ENCODE results near the gene KLF3. TPM values are rescaled to one million over a fixed set of nuclear protein-coding genes. Genes with fewer than 3 reads are reported as not detected.

KLF3 gene
- total RNA-seq, 1 experiment from 2014 or later = 14.4 TPM

GRCh38 chr4:38715050-38715449, 51.1 kb downstream of the KLF3 start:
- in situ Hi-C loops (cut with HindIII; ENCODE audit: low pct_unique_long_range_greater_than_20kb, low sequenced_read_pairs) (no loop called here), intact Hi-C loops (cut with micrococcal nuclease; ENCODE audit: unreplicated experiment) (no loop called here)
- Histone ChIP-seq H3K27ac (ENCODE audit: low read length) (no peak overlapping the region), H3K27me3 (ENCODE audit: control insufficient read depth, insufficient read depth, low read length) (no peaks in the 10 kb centered on the region), H3K36me3 (ENCODE audit: control insufficient read depth, insufficient read depth, low read length) (no peaks in the 10 kb centered on the region), H3K4me3 (ENCODE audit: low read depth in 2 of 2, low read length in 2 of 2) (no peak overlapping the region), H3K9me3 (ENCODE audit: control insufficient read depth, insufficient read depth, low read depth, low read length) (no peaks in the 10 kb centered on the region), H3K4me1 (ENCODE audit: control insufficient read depth, insufficient read depth, low read length) (no peaks in the 10 kb centered on the region)
- no peak for DNase-seq (ENCODE audit: low read depth, low spot score)
- no peak for ATAC-seq
- POLR2A ChIA-PET = no interaction called here
- CTCF ChIA-PET = no interaction called here
- TF ChIP-seq SIN3A (IDR thresholded peaks at IDR 0.05; ENCODE audit: borderline replicate concordance, insufficient read depth, low read depth, low read length) = no peak
- no TSS peak for BruUV-seq (replicated peaks)

GRCh38 chr4:38716256-38716655, 52.3 kb downstream of the KLF3 start:
- H3K36me3 ChIP-seq (ENCODE audit: control insufficient read depth, insufficient read depth, low read length) = no peaks in the 10 kb centered on the region
- ChIA-PET CTCF (no interaction called here), POLR2A (no interaction called here)
- H3K4me1 ChIP-seq (ENCODE audit: control insufficient read depth, insufficient read depth, low read length) = no peaks in the 10 kb centered on the region
- DNase-seq (ENCODE audit: low read depth, low spot score) (no peak), ATAC-seq (no peak)
- TF ChIP-seq TCF7L2 (IDR thresholded peaks at IDR 0.05; ENCODE audit: low read depth, low read length) (no peak), POLR2AphosphoS5 (IDR thresholded peaks at IDR 0.05; ENCODE audit: low read depth, low read length) (no peak), SIN3A (IDR thresholded peaks at IDR 0.05; ENCODE audit: borderline replicate concordance, insufficient read depth, low read depth, low read length) (no peak)
- TF ChIP-seq, protein P1, sequence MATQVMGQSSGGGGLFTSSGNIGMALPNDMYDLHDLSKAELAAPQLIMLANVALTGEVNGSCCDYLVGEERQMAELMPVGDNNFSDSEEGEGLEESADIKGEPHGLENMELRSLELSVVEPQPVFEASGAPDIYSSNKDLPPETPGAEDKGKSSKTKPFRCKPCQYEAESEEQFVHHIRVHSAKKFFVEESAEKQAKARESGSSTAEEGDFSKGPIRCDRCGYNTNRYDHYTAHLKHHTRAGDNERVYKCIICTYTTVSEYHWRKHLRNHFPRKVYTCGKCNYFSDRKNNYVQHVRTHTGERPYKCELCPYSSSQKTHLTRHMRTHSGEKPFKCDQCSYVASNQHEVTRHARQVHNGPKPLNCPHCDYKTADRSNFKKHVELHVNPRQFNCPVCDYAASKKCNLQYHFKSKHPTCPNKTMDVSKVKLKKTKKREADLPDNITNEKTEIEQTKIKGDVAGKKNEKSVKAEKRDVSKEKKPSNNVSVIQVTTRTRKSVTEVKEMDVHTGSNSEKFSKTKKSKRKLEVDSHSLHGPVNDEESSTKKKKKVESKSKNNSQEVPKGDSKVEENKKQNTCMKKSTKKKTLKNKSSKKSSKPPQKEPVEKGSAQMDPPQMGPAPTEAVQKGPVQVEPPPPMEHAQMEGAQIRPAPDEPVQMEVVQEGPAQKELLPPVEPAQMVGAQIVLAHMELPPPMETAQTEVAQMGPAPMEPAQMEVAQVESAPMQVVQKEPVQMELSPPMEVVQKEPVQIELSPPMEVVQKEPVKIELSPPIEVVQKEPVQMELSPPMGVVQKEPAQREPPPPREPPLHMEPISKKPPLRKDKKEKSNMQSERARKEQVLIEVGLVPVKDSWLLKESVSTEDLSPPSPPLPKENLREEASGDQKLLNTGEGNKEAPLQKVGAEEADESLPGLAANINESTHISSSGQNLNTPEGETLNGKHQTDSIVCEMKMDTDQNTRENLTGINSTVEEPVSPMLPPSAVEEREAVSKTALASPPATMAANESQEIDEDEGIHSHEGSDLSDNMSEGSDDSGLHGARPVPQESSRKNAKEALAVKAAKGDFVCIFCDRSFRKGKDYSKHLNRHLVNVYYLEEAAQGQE (IDR thresholded peaks at IDR 0.05; ENCODE audit: insufficient read depth in 1 of 2, low read depth in 2 of 2, low read length in 1 of 2) = no peak
- no peaks in the 10 kb centered on the region for H3K27me3 ChIP-seq (ENCODE audit: control insufficient read depth, insufficient read depth, low read length)
- in situ Hi-C loops (cut with HindIII; ENCODE audit: low pct_unique_long_range_greater_than_20kb, low sequenced_read_pairs) (no loop called here), intact Hi-C loops (cut with micrococcal nuclease; ENCODE audit: unreplicated experiment) (no loop called here)
- H3K27ac ChIP-seq (ENCODE audit: low read length) = no peak overlapping the region
- no TSS peak for BruUV-seq (replicated peaks)
- H3K4me3 ChIP-seq (ENCODE audit: low read depth in 2 of 2, low read length in 2 of 2) = no peak overlapping the region
- no peaks in the 10 kb centered on the region for H3K9me3 ChIP-seq (ENCODE audit: control insufficient read depth, insufficient read depth, low read depth, low read length)

GRCh38 chr4:38717604-38718003, 53.6 kb downstream of the KLF3 start:
- intact Hi-C loops (cut with micrococcal nuclease; ENCODE audit: unreplicated experiment) (no loop called here), in situ Hi-C loops (cut with HindIII; ENCODE audit: low pct_unique_long_range_greater_than_20kb, low sequenced_read_pairs) (no loop called here)
- CTCF ChIA-PET = no interaction called here
- DNase-seq (ENCODE audit: low read depth, low spot score) (no peak), ATAC-seq (no peak)
- no peaks in the 10 kb centered on the region for H3K27me3 ChIP-seq (ENCODE audit: control insufficient read depth, insufficient read depth, low read length)
- BruUV-seq (replicated peaks) = no TSS peak
- H3K4me1 ChIP-seq (ENCODE audit: control insufficient read depth, insufficient read depth, low read length) = no peaks in the 10 kb centered on the region
- POLR2A ChIA-PET = no interaction called here
- no peaks in the 10 kb centered on the region for H3K9me3 ChIP-seq (ENCODE audit: control insufficient read depth, insufficient read depth, low read depth, low read length)
- TF ChIP-seq CTCF (IDR thresholded peaks at IDR 0.05) (no peak), SIN3A (IDR thresholded peaks at IDR 0.05; ENCODE audit: borderline replicate concordance, insufficient read depth, low read depth, low read length) (no peak), TCF7L2 (IDR thresholded peaks at IDR 0.05; ENCODE audit: low read depth, low read length) (no peak), POLR2AphosphoS5 (IDR thresholded peaks at IDR 0.05; ENCODE audit: low read depth, low read length) (no peak)
- TF ChIP-seq, protein P1 (IDR thresholded peaks at IDR 0.05; ENCODE audit: insufficient read depth in 1 of 2, low read depth in 2 of 2, low read length in 1 of 2) = no peak
- H3K4me3 ChIP-seq (ENCODE audit: low read depth in 2 of 2, low read length in 2 of 2) = no peak overlapping the region
- H3K36me3 ChIP-seq (ENCODE audit: control insufficient read depth, insufficient read depth, low read length) = no peaks in the 10 kb centered on the region
- no peak overlapping the region for H3K27ac ChIP-seq (ENCODE audit: low read length)
